ENCODE measurements around the gene CNTN5.
"Not testable (repeated sequence)": the region's sequence is repeated elsewhere in the genome, so short reads cannot be mapped to it uniquely, and the experiment has no call there.

The CNTN5 gene

GRCh38 chr11:99818991-99819390 lies 798.2 kb downstream of the CNTN5 start:
- no peak for TF ChIP-seq POLR2A (IDR thresholded peaks at IDR 0.05; ENCODE audit: low read length)
- no peak for TF ChIP-seq GATA1 (IDR thresholded peaks at IDR 0.05; ENCODE audit: low read depth, low read length)
- no peak for DNase-seq

GRCh38 chr11:99822846-99823565 lies 802.3 kb downstream of the CNTN5 start:
- DNase-seq, result no peak
- TF ChIP-seq POLR2A (IDR thresholded peaks at IDR 0.05; ENCODE audit: low read length) (no peak), GATA1 (IDR thresholded peaks at IDR 0.05; ENCODE audit: low read depth, low read length) (no peak)

GRCh38 chr11:99836739-99837138 lies 816.0 kb downstream of the CNTN5 start:
- DNase-seq, result not testable (repeated sequence)

DNA sequence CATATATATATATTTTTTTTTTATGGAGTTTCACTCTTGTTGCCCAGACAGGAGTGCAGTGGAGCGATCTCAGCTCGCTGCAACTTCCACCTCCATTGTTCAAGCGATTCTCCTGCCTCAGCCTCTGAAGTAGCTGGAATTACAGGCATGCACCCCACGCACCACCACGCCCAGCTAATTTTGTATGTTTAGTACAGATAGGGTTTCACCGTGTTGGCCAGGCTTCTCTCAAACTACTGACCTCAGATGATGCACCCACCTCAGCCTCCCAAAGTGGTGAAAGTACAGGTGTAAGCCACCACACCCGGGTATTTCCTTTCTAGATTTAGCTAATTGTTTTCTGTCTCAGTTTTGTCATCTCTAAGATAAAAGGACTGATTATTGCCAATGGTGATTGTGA lies 821.1 kb downstream of the CNTN5 start:
- TF ChIP-seq POLR2A (IDR thresholded peaks at IDR 0.05; ENCODE audit: low read length) (no peak), GATA1 (IDR thresholded peaks at IDR 0.05; ENCODE audit: low read depth, low read length) (no peak)
- DNase-seq, result no peak

- no peak for DNase-seq
- no peak for TF ChIP-seq GATA1 (IDR thresholded peaks at IDR 0.05; ENCODE audit: low read depth, low read length)
- TF ChIP-seq POLR2A (IDR thresholded peaks at IDR 0.05; ENCODE audit: low read length), result no peak
These were observed 845.2 kb downstream of the CNTN5 start for GRCh38 chr11:99865951-99866350.

DNA sequence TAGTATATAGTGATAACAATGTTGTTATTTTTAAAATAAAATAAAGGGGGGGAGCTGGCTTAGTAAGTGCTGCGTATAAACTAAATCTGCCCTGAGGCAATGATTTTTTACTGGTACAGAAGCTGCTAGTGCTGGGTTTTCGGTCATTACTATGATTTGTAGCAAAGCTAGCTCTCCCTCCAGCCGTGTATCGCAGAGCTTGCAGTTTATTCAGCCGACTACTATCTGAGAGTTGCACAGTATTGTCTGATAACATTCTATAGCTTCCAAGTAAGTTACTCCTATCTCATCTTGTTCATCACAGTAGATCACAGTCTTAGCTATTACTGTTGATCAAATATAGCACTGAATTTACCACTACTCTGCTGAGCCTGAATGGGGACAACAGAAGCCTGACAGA lies 860.9 kb downstream of the CNTN5 start:
- TF ChIP-seq POLR2A (IDR thresholded peaks at IDR 0.05; ENCODE audit: low read length) (no peak), GATA1 (IDR thresholded peaks at IDR 0.05; ENCODE audit: low read depth, low read length) (no peak)

DNA sequence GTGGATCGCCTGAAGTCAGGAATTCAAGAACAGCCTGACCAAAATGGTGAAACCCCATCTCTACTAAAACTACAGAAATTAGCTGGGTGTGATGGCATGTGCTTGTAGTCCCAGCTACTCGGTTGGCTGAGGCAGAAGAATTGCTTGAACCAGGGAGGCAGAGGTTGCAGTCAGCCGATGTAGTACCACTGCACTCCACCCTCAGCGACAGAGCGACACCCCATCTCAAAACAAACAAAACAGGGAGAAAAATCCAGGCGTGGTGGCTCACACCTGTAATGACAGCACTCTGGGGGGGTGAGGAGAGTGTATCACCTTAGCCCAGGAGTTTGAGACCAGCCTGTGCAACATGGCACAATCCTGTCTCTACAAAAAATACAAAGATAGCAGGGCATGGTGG lies 864.0 kb downstream of the CNTN5 start:
- no peak for TF ChIP-seq POLR2A (IDR thresholded peaks at IDR 0.05; ENCODE audit: low read length)
- no peak for TF ChIP-seq GATA1 (IDR thresholded peaks at IDR 0.05; ENCODE audit: low read depth, low read length)

More for the DNA sequence above, 860.9 kb downstream of the CNTN5 start:
- no peak for DNase-seq

DNA sequence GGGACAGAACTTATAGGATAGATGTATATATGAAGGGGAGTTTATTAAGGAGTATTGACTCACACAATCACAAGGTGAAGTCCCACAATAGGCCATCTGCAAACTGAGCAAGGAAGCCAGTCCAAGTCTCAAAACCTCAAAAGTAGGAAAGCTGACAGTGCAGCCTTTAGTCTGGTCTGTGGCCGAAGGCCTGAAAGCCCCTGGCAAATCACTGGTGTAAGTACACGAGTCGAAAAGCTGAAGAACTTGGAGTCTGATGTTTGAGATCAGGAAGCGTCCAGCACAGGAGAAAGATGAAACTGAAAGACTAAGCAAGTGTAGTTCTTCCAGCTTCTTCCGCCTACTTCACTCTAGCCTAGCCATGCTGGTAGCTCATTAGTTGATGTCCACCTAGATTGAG lies 866.7 kb downstream of the CNTN5 start:
- no peak for TF ChIP-seq POLR2A (IDR thresholded peaks at IDR 0.05; ENCODE audit: low read length)
- no peak for TF ChIP-seq GATA1 (IDR thresholded peaks at IDR 0.05; ENCODE audit: low read depth, low read length)
- DNase-seq, result no peak

More for the DNA sequence above, 864.0 kb downstream of the CNTN5 start:
- DNase-seq, result no peak

DNA sequence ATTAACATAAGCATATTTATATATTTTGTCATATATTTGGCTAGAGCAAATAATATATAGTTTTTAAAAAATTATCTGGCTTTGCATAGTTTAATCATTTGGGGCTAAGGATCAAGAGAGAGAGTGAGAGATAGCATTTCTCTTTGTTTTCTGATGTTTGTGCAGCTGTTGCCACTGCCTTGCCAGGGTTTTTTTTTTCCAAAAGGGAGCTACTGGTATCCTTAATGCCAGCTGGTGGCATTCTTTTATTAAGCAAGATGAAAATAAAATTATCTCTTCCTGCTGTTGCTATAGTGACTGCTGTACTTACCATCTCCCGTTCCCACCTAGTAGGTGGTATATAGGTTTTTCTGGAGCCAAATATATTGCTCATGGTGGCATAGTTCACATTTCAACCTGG lies 873.1 kb downstream of the CNTN5 start:
- TF ChIP-seq POLR2A (IDR thresholded peaks at IDR 0.05; ENCODE audit: low read length), result no peak
- no peak for TF ChIP-seq GATA1 (IDR thresholded peaks at IDR 0.05; ENCODE audit: low read depth, low read length)

GRCh38 chr11:99901175-99901574 lies 880.4 kb downstream of the CNTN5 start:
- no peak for DNase-seq
- TF ChIP-seq GATA1 (IDR thresholded peaks at IDR 0.05; ENCODE audit: low read depth, low read length), result no peak
- TF ChIP-seq POLR2A (IDR thresholded peaks at IDR 0.05; ENCODE audit: low read length), result no peak

More for the DNA sequence above, 873.1 kb downstream of the CNTN5 start:
- DNase-seq, result no peak

DNA sequence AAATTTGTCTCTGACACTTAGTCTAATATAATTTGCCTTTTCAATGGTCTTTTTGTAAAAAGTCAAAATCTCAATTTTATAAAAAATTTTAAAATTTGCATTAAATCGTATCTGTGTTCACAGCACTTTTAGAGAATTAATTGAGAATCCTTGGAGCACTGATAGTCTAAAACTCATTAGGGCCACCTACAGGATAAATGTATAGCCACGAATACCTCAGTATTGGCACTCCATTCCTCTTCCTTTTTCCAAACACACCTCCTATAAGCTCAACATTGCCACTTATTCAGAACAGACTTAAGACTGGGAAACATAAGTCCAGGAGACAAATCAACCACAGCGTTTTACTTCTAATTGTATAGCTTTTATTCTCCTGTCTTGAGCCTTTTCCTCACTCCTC lies 890.4 kb downstream of the CNTN5 start:
- TF ChIP-seq POLR2A (IDR thresholded peaks at IDR 0.05; ENCODE audit: low read length) (no peak), GATA1 (IDR thresholded peaks at IDR 0.05; ENCODE audit: low read depth, low read length) (no peak)
- no peak for DNase-seq

GRCh38 chr11:99916078-99916477 lies 895.3 kb downstream of the CNTN5 start:
- no peak for TF ChIP-seq POLR2A (IDR thresholded peaks at IDR 0.05; ENCODE audit: low read length)
- TF ChIP-seq GATA1 (IDR thresholded peaks at IDR 0.05; ENCODE audit: low read depth, low read length), result no peak
- no peak for DNase-seq

DNA sequence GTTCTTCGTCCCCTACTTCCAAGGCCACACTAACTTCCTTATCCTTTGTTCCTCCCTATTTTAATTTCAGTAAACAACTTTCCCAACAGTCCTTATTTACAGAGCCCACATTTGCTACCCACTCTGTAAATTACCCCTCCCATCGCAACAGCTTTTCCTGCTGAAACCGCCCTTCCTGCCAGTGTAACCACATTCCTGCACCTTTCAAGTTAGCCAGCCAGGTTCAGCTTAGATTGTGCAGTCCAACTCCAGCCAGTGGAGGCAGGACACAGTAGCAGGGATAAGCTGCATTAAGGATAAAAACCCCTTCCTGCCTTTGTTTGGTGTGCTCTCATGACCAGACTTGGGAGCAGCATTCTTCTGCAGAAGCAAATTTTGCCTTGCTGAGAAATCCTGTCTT lies 898.0 kb downstream of the CNTN5 start:
- DNase-seq, result no peak
- no peak for TF ChIP-seq POLR2A (IDR thresholded peaks at IDR 0.05; ENCODE audit: low read length)
- TF ChIP-seq GATA1 (IDR thresholded peaks at IDR 0.05; ENCODE audit: low read depth, low read length), result no peak

GRCh38 chr11:99920956-99921355 lies 900.2 kb downstream of the CNTN5 start:
- no peak for TF ChIP-seq GATA1 (IDR thresholded peaks at IDR 0.05; ENCODE audit: low read depth, low read length)
- TF ChIP-seq POLR2A (IDR thresholded peaks at IDR 0.05; ENCODE audit: low read length), result no peak
- DNase-seq, result no peak

DNA sequence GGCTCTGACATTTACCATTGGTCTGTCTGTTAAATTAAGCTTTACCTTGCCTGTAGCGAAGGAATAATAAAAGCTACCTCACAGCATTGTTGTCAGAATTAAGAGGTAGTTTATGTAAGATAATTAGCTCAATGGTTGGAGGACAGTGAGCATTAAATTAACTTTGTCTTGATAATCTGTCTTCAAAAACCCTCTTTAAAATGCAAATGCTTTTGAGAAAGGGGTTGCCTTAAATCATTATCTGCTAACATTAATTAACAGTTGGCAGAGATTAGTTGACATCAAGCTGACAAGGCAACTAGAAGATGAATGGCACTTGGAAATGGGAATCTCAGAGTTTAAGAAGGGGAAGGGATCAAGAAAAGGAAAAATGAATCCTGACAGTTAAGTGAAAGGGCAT lies 905.2 kb downstream of the CNTN5 start:
- no peak for DNase-seq
- no peak for TF ChIP-seq POLR2A (IDR thresholded peaks at IDR 0.05; ENCODE audit: low read length)
- no peak for TF ChIP-seq GATA1 (IDR thresholded peaks at IDR 0.05; ENCODE audit: low read depth, low read length)
